Islet of Langerhans (tissue), 1 donor: ENCODE results near the gene FCHSD2.
"Not testable (repeated sequence)": the region's sequence is repeated elsewhere in the genome, so short reads cannot be mapped to it uniquely, and the experiment has no call there.

Source experiments
- FAIRE-seq: peaks from one replicate; lab custom pipeline; 2011; peaks lifted over from hg19 to GRCh38; lab: Jason Lieb, UNC

FCHSD2 gene

DNA sequence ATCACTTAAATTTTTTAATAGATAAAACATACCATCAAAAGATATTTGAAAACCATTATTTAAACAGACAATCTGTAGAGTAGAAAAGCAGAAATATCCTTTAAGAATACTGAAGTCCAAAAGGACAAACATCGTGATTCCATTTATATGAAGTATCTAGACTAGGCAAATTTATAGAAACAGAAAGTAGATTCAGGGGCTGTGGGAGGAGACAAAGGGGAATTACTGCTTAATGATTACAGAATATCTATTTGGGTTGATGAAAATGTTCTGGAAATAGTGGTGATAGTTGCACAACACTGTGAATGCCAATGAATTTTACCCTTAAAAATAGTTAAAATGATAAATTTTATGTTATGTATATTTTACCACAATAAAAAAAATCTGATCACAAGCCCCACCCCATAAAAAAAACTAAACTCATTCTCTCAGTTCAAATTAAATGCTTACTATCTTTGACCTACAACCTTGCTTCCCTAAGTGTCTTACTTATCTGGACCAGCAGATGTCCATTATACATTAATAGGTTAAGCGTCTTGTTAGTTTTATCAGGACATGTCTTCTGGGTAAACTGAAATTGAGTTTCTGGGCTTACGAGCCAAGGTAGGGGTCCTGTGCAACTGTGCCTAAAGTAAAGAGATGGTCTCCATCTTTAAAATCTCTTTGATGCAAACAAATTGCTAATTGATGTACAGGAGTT, 86.3 kb downstream of the FCHSD2 start:
- no peak for FAIRE-seq

GRCh38 chr11:73055002-73055401, 87.1 kb downstream of the FCHSD2 start:
- FAIRE-seq = no peak

- no peak for FAIRE-seq
These were observed 88.2 kb downstream of the FCHSD2 start for GRCh38 chr11:73053964-73054363.

DNA sequence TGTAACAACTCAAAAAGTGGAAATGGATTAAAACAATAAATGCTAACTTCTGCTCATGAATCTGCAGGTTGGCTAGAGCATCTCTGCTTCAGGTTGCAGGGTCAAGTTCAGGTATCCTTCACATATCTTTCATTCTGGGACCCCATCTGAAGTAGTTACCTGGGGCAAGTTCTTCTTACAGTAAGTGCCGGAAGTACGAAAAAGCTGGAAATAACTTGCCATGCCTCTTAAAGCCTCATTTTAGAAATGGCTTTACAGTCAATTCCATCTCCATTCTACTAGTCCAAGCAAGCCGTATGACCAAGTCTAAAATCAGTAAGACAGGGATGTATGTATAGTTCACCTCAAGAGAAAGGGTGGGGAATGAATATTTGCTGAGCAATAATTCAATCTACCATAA, 93.7 kb downstream of the FCHSD2 start:
- no peak for FAIRE-seq

DNA sequence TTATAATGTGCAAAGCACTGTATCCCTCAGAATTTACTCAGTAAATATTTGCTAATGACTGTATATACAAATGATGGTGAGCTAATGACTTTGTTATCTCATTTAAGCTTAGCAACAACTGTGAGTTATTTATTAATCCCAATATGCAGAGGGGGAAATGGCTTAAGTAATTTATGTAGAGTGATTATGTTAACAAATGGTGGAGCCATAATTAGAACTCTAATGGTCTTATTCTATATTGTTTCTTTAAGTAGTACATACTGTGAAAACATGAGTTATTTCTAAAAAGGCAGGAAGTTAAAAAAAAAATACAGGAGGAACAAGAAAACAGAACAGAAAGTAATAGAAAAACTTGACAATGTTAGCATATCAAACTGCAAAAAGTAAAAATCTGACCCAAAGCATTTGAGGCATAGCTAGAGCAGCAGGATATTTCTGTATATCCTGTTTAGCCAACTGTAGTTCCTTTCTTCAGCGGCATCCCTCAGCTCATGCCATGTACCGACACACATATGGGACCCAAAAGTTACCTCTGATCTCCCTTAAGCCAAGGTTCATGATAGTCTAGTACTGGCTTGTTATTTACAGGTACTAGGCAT, 94.2 kb downstream of the FCHSD2 start:
- FAIRE-seq = peak; percentile 72

DNA sequence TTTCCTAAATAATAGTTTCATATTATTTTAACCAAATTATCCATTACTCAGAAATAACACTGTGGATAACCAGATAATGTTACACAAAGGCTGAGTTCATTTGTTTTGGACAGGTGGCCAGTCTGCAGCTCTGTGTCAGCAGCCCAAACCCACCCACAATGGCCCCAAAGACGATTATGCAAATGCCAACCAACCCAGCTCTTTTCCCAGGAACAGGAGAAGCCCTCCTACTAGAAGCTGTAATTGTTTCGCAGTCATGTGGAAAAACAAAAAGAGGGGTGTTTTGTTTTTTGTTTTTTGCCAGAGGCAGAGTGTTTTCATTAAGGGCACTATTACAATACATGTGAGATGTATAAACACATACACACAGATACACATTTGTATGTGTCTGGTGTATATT, 102.1 kb downstream of the FCHSD2 start:
- no peak for FAIRE-seq

DNA sequence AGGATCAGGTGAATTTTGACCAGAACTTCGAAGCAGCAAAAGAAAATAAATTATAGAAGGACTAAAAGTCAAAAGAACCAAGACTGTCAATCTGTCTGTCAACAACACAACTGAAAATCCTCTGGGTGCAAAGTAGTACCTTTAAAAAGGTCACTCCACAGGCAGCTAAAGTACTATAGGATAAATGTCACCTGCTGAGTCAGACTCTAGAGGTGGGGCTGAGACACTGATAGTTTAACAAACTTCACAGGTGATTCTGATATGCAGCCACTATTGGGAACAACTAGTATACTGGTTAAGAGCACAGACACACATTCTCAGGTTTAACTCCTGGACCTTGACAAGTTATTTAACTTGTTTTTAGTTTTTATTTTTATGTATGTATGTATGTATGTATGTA, 107.3 kb downstream of the FCHSD2 start:
- FAIRE-seq = no peak

DNA sequence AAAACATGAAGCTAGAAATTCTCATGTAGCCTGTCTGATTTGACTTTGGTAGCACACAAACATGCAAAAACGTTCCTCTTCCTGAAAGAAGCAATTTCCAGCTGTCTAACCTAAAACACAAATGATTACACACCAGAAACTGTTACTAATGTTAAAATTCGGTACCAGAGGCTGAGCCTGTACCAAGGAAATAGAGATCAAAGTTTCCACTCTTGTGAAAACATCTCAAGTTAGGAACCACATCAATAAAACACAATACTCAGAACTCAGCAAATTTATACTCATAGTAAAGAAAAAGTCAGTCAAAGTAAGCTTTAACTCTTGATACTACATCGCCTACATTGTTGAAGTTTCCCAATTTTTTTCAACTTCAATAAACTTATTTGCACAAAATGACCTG, 107.8 kb downstream of the FCHSD2 start:
- no peak for FAIRE-seq

DNA sequence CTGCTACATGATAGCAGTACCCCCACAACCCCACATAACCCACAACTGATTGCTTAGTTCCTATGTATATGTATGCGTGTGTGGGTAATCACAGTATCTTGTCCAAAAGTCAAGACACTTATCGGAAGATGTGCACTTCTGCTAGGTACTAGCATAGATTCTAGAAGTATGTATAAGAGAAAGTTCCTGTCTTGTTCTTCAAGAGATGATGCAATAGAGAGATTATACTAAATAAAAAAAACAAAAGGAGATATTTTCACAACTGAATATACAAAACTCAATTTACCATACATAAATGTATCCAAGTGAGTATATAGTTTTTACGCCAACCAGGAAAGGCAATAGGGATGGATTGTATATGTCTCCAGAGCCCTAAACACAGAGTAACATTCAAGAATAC, 112.0 kb downstream of the FCHSD2 start:
- FAIRE-seq = no peak

- no peak for FAIRE-seq
These were observed 112.7 kb downstream of the FCHSD2 start for GRCh38 chr11:73029403-73029802.

DNA sequence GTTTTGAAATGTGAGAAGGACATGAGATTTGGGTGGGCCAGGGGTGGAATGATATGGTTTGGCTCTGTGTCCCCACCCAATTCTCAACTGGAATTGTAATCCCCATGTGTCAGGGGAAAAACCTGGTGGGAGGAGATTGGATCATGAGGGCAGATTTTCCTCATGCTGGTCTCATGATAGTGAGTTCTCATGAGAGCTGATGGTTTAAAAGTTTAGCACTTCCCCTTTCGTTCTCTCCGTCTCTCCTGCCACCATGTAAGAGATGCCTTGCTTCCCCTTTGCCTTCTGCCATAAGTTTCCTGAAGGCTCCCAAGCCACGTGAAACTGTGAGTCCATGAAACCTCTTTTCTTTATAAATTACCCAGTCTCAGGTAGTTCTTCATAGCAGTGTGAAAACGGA, 113.5 kb downstream of the FCHSD2 start:
- FAIRE-seq = no peak

GRCh38 chr11:73027840-73028239, 114.3 kb downstream of the FCHSD2 start:
- not testable (repeated sequence) for FAIRE-seq

- FAIRE-seq = no peak
These were observed 117.5 kb downstream of the FCHSD2 start for GRCh38 chr11:73024639-73025038.

- FAIRE-seq = no peak
These were observed 122.1 kb downstream of the FCHSD2 start for GRCh38 chr11:73019996-73020395.

DNA sequence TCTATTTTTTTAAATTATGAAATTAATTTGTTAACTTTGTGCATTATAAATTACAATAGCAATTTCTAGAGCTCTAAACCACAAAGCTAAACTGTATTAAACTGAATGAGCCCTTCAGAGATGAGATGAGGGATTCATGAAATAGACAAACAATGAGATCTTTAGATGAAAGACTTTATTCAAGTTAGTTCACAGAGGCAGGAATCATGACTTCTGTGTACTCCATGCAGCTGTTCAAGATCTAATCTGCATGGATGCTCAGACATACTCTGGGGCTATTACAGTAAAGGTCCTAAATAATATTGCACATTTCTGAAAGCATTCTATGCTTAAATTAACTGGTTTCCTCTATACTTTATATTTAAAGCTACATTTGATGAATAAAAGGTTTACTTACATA, 122.7 kb downstream of the FCHSD2 start:
- no peak for FAIRE-seq

DNA sequence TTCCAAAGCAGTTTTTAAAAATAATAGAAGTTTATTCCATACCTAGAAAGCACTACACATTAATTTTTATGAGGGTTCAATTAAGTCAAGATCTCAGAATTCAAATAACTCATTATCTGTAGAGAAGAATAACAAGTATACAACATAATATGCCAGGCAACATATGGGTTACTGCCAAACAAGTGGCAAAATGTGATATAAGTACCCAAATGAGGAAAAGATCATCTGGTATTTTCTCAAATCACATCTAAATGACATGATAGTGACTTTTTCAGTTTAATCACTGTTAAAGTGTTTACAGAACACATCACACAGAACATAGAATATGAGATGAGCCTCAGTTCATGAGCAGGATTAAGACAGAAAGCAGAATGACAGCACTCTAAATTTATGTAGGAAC, 123.3 kb downstream of the FCHSD2 start:
- FAIRE-seq = no peak

DNA sequence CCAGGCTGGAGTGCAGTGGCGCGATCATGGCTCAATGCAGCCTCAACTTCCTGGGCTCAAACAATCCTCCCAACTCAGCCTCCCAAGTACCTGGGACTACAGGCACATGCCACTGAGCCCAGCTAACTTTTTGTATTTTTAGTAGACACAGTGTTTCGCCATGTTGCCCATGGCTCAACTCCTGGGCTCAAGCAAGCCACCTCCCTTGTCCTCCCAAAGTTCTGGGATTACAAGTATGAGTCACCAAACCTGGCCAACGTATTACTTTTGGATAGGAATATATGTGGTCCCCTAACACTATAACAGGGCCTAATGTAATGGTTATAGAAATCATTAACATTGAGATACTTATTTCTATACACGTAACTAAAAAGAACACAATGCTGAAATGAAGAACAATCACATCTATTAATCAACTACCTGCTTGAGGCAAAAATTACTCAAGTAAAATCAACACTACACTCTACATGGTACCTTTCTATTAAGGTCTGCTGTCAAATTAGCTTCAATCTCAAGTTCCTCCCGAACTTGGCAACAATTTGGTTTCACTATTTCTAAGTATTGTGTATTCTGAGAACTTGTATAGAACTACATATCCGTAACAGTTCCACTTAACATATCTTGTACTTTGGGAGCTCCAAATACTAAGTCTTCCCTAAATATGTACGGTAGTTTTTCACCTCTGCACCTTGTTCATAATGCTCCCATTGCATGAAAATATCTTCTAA, 124.9 kb downstream of the FCHSD2 start:
- FAIRE-seq = no peak

GRCh38 chr11:73013021-73013420, 129.1 kb downstream of the FCHSD2 start:
- no peak for FAIRE-seq

GRCh38 chr11:73012121-73012863, 129.8 kb downstream of the FCHSD2 start:
- no peak for FAIRE-seq

DNA sequence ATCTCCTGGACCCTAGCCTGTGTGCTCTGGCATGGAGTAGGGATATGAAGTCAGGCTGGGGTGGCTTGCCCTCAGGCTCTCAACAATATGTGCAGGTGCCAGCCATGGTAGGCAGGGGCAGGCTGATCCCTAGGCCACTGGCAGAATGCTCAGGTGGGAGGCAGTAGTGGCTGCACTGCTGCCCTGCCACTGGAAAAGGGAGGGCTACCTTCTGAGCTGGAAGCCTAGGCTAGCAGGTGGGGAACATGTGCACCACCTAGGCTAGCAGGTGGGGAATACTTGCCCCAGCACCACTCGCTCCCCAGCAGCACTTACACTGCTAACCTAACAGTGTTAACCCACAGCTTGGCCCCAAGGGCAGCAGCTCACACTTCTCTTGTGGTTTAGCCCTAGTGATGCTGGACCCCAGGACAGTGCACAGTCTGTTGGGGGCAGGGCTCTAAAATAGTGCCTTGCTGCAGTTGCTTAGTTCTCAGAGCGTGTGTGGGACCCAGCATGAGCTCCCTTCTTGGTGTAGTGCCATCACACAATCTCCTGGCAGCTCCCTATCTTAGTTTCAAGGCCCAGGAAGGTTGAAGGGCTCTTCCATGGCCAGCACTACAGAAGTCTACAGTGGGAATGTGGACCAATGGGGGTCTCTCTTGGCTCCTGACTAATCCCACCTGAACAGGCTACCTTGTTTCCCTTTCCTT, 130.8 kb downstream of the FCHSD2 start:
- FAIRE-seq = no peak

- FAIRE-seq = no peak
These were observed 132.1 kb downstream of the FCHSD2 start for GRCh38 chr11:73009972-73010371.

GRCh38 chr11:73004088-73004487, 138.0 kb downstream of the FCHSD2 start:
- FAIRE-seq = no peak
